HEK293 (cell line): Measurements from ENCODE around the gene ODAD3.
"Not testable (repeated sequence)": the region's sequence is repeated elsewhere in the genome, so short reads cannot be mapped to it uniquely, and the experiment has no call there.

Source experiments
- CTCF ChIA-PET: fragments of 350-600 bp; formaldehyde crosslinking; extraction: SDS; loops from one replicate; lab custom pipeline; 2021; ENCODE audit warnings: antibody characterized with exemption; lab: Yijun Ruan, JAX
- POLR2A ChIA-PET: fragments of 300-600 bp; formaldehyde crosslinking; extraction: SDS; loops from one replicate; lab custom pipeline; 2020; ENCODE audit warnings: antibody characterized with exemption, inconsistent platforms; lab: Yijun Ruan, JAX
- H3K27ac ChIP-seq: fragments of 200-500 bp; sonication (Bioruptor generic); 2 replicates; pipeline ENCODE4 v1.5.1; 2014; ENCODE audit warnings: low read depth, low read length, control low read depth, inconsistent platforms; ENCODE audit errors: extremely low read depth
- H3K36me3 ChIP-seq, 2 experiments: fragments of 200-500 bp in 1 of 2; sonication (Bioruptor generic) in 1 of 2; 1 replicate in 1 of 2; 2 replicates in 1 of 2; pipeline ENCODE4 v1.5.1; 2014 to 2017; ENCODE audit warnings: inconsistent platforms in 2 of 2, low read length in 2 of 2; ENCODE audit not compliant: control insufficient read depth in 2 of 2, insufficient read depth in 1 of 2
- H3K4me1 ChIP-seq: fragments of 200-500 bp; sonication (Bioruptor generic); 2 replicates; pipeline ENCODE4 v1.5.1; 2014; ENCODE audit warnings: mild to moderate bottlenecking, low read length, inconsistent platforms; ENCODE audit not compliant: control insufficient read depth, insufficient read depth
- H3K4me3 ChIP-seq: 2 replicates; pipeline ENCODE4 v1.5.1; 2011; ENCODE audit warnings: low read depth, mild to moderate bottlenecking, control low read depth, low read length, moderate library complexity
- H3K9me3 ChIP-seq: fragments of 200-500 bp; sonication (Bioruptor generic); 2 replicates; pipeline ENCODE4 v1.5.1; 2014; ENCODE audit warnings: low read depth, low read length, inconsistent platforms; ENCODE audit not compliant: control insufficient read depth, insufficient read depth
- KLF1 ChIP-seq: fragments of 450-650 bp; formaldehyde crosslinking; IDR thresholded peaks from 2 replicates; pipeline ENCODE4 v1.5.1; 2016; ENCODE audit warnings: missing biosample characterization, missing genetic modification characterization
- MEIS1 ChIP-seq: sonication (generic); formaldehyde crosslinking; IDR thresholded peaks from 2 replicates; pipeline ENCODE4 v1.8.1; 2022; ENCODE audit warnings: missing genetic modification reagents, mild to moderate bottlenecking, borderline replicate concordance
- ZBTB17 ChIP-seq: fragments of 450-650 bp; formaldehyde crosslinking; IDR thresholded peaks from 2 replicates; pipeline ENCODE4 v1.5.1; 2016; ENCODE audit warnings: missing biosample characterization, missing genetic modification characterization
- ZBTB7A ChIP-seq: fragments of 450-650 bp; formaldehyde crosslinking; IDR thresholded peaks from 2 replicates; pipeline ENCODE4 v1.5.1; 2016; ENCODE audit warnings: low read depth, missing biosample characterization, missing genetic modification characterization
- ZIC2 ChIP-seq: fragments of 450-650 bp; formaldehyde crosslinking; IDR thresholded peaks from 2 replicates; pipeline ENCODE4 v1.5.1; 2016; ENCODE audit warnings: missing biosample characterization, missing genetic modification characterization
- ZNF121 ChIP-seq: fragments of 450-650 bp; formaldehyde crosslinking; IDR thresholded peaks from 2 replicates; pipeline ENCODE4 v1.5.1; 2016; ENCODE audit warnings: missing biosample characterization, missing genetic modification characterization
- ZNF132 ChIP-seq: fragments of 450-650 bp; formaldehyde crosslinking; IDR thresholded peaks from 2 replicates; pipeline ENCODE4 v1.5.1; 2017; ENCODE audit warnings: missing biosample characterization, missing genetic modification characterization, borderline replicate concordance
- ZNF169 ChIP-seq: fragments of 450-650 bp; formaldehyde crosslinking; IDR thresholded peaks from 2 replicates; pipeline ENCODE4 v1.5.1; 2016; ENCODE audit warnings: missing biosample characterization, missing genetic modification characterization
- ZNF184 ChIP-seq: fragments of 450-650 bp; IDR thresholded peaks from 2 replicates; pipeline ENCODE4 v1.5.1; 2018; ENCODE audit warnings: missing biosample characterization, mild to moderate bottlenecking, missing genetic modification characterization
- ZNF23 ChIP-seq: fragments of 450-650 bp; formaldehyde crosslinking; IDR thresholded peaks from 2 replicates; pipeline ENCODE4 v1.5.1; 2016; ENCODE audit warnings: missing biosample characterization, missing genetic modification characterization, borderline replicate concordance
- ZNF239 ChIP-seq: fragments of 450-650 bp; formaldehyde crosslinking; IDR thresholded peaks from 2 replicates; pipeline ENCODE4 v1.5.1; 2016; ENCODE audit warnings: missing biosample characterization, missing genetic modification characterization
- ZNF37A ChIP-seq: fragments of 450-650 bp; IDR thresholded peaks from 2 replicates; pipeline ENCODE4 v1.5.1; 2018; ENCODE audit warnings: missing biosample characterization, missing genetic modification characterization
- ZNF416 ChIP-seq: fragments of 450-650 bp; formaldehyde crosslinking; IDR thresholded peaks from 2 replicates; pipeline ENCODE4 v1.5.1; 2016; ENCODE audit warnings: missing biosample characterization, missing genetic modification characterization
- ZNF530 ChIP-seq: fragments of 450-650 bp; formaldehyde crosslinking; IDR thresholded peaks from 2 replicates; pipeline ENCODE4 v1.5.1; 2016; ENCODE audit warnings: low read depth, missing biosample characterization, missing genetic modification characterization
- ZNF544 ChIP-seq: fragments of 450-650 bp; formaldehyde crosslinking; IDR thresholded peaks from 2 replicates; pipeline ENCODE4 v1.5.0; 2017; ENCODE audit warnings: missing biosample characterization, missing genetic modification characterization
- ZNF558 ChIP-seq: fragments of 450-650 bp; formaldehyde crosslinking; IDR thresholded peaks from 2 replicates; pipeline ENCODE4 v1.5.1; 2016; ENCODE audit warnings: missing biosample characterization, missing genetic modification characterization
- ZNF561 ChIP-seq: fragments of 450-650 bp; IDR thresholded peaks from 2 replicates; pipeline ENCODE4 v1.5.1; 2018; ENCODE audit warnings: missing biosample characterization, missing genetic modification characterization, borderline replicate concordance
- ZNF610 ChIP-seq: fragments of 450-650 bp; formaldehyde crosslinking; IDR thresholded peaks from 2 replicates; pipeline ENCODE4 v1.5.1; 2016; ENCODE audit warnings: missing biosample characterization, missing genetic modification characterization, borderline replicate concordance
- ZNF626 ChIP-seq: fragments of 450-650 bp; sonication (Bioruptor Pico); formaldehyde crosslinking; IDR thresholded peaks from 2 replicates; pipeline ENCODE4 v1.5.1; 2018; ENCODE audit warnings: missing biosample characterization, missing genetic modification characterization, inconsistent platforms
- ZNF707 ChIP-seq: fragments of 450-650 bp; formaldehyde crosslinking; IDR thresholded peaks from 2 replicates; pipeline ENCODE4 v1.5.1; 2016; ENCODE audit warnings: missing biosample characterization, missing genetic modification characterization
- ZNF843 ChIP-seq: fragments of 450-650 bp; formaldehyde crosslinking; IDR thresholded peaks from 2 replicates; pipeline ENCODE4 v1.5.1; 2016; ENCODE audit warnings: missing biosample characterization, missing genetic modification characterization
- ZSCAN23 ChIP-seq: fragments of 450-650 bp; formaldehyde crosslinking; IDR thresholded peaks from 2 replicates; pipeline ENCODE4 v1.5.1; 2016; ENCODE audit warnings: missing biosample characterization, missing genetic modification characterization
- TF ChIP-seq, protein P1 (sequence below): fragments of 450-650 bp; formaldehyde crosslinking; IDR thresholded peaks from 2 replicates; pipeline ENCODE4 v1.5.1; 2016; ENCODE audit warnings: missing biosample characterization, missing genetic modification characterization, borderline replicate concordance
- TF ChIP-seq, protein P2 (sequence below): fragments of 450-650 bp; formaldehyde crosslinking; optimal IDR thresholded peaks from 2 replicates; pipeline ENCODE3; 2016; ENCODE audit warnings: missing biosample characterization, mild to moderate bottlenecking, missing genetic modification characterization
- TF ChIP-seq, protein P3 (sequence below): fragments of 450-650 bp; formaldehyde crosslinking; IDR thresholded peaks from 2 replicates; pipeline ENCODE4 v1.5.1; 2017; ENCODE audit warnings: missing biosample characterization, missing genetic modification characterization

Gene ODAD3

DNA sequence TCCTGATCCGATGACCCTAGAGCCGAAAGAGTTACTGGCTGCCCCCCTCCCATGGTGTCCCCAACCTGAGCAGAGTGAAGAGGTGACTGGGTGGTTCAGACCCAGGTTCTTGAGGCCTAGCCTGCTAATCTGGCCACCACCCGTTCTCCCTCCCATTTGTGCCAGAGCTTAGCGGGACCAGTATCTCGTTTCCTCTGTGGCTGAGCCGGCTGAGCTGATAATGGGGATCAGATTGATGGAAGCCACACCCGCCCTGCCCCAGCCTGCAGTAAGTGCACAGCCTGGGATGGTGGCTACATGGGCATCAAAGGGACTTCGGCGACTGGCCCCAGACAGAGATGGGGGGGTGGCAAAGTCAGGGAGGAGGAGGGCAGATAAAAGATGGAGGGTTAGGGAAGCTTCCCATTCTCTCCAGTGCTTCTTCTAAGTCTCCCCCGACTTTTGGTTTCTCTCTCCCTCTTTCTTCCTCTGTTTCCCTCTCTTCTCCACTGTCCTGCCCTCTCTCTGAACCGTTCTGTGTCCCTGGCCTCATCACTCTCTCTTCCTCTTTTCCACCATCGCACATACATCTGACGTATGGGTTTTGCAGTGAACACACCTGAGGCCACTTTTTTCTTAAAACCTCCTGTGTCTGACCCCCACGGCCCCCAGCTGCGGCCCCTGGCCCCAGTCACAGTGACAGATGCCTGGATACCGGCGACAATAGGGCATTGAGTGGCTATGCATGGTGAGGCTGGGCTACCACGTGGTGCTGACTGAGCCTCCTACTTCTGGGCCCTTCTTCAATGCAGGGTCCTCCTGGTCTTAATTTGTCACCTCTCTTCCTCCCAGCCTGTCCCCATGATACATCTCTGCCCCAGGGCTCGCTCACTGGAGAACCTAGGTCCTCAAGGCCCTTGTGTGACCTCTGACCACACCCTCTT lies 43.5 kb upstream of the ODAD3 start:
- TF ChIP-seq KLF1 (peak; percentile 61), ZNF558 (no peak), ZIC2 (tag by site-specific recombination) (no peak)
- TF ChIP-seq, all 188 proteins: peak for 1
- ChIA-PET POLR2A (no interaction called here), CTCF (interaction anchor here (0.8 kb wide), 1 partner anchor 9 kb away, joined by 4 read pairs; no protein-coding TSS in a partner anchor)
- no peaks in the 10 kb centered on the region for H3K4me1 ChIP-seq
- H3K4me3 ChIP-seq: no peak overlapping the region
- H3K36me3 ChIP-seq: no peaks in the 10 kb centered on the region
- H3K9me3 ChIP-seq: no peaks in the 10 kb centered on the region
- no peak overlapping the region for H3K27ac ChIP-seq

DNA sequence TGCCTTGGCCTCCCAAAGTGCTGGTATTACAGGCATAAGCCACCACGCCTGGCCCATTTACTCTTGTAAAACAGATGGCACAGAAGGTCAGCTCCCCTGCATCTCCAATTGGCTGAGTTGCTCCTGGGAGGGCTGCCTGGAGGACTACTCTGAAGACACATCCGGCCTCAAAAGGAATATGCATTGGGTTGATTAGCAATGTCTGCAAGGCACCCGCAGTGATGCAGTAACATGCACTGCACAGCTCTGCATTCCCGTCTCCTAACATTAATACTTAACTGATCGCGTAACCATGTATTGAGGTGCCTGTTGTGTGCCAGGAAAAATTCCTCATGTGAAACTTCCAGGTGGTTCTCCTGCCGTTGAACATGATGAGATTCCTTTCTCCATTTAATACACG lies 40.9 kb upstream of the ODAD3 start:
- Histone ChIP-seq H3K4me3 (no peak overlapping the region), H3K4me1 (no peaks in the 10 kb centered on the region), H3K36me3 (no peaks in the 10 kb centered on the region), H3K9me3 (no peaks in the 10 kb centered on the region), H3K27ac (no peak overlapping the region)
- TF ChIP-seq ZBTB17 (tag by site-specific recombination) (peak; percentile 62), ZNF184 (tag by site-specific recombination) (no peak), ZNF416 (tag by site-specific recombination) (no peak), ZNF23 (tag by site-specific recombination) (peak; percentile 15; the same call in 1 of the 2 replicates)
- ChIA-PET CTCF (interaction anchor here (2.0 kb wide), 1 partner anchor 95 kb away, joined by 9 read pairs; no protein-coding TSS in a partner anchor), POLR2A (no interaction called here)

DNA sequence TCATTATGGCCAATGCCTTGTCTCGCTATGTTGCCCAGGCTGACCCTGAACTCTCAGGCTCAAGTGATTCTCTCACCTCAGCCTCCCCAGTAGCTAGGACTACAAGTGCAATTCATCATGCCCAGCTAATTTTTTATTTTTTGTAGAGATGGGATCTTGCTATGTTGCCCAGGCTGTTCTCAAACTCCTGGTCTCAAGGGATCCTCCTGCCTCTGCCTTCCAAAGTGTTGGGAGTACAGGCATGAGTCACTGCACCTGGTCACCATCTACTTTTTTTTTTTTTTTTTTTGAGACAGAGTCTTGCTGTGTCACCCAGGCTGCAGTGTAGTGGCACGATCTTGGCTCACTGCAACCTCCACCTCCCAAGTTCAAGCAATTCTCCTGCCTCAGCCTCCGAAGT lies 40.4 kb upstream of the ODAD3 start:
- POLR2A ChIA-PET, CTCF ChIA-PET, H3K9me3 ChIP-seq: not testable (repeated sequence)

DNA sequence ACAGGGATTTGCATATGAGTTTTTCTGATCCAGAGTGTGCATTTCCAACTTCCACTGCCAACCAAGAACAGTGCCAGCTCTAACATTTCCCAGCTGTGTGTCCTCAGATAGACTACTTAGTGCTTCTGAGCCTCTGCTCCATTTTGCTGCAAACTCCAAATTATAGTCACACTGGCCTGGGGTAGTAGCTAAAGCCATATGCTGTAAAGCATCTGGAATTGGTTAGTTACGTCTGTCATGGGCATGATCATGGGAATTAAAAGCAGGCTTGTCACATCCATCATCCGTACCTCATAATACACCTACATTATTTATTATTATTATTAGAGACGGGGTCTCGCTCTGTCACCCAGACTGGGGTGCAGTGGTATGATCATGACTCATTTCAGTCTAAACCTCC lies 38.8 kb upstream of the ODAD3 start:
- Histone ChIP-seq H3K36me3 (no peaks in the 10 kb centered on the region), H3K4me1 (no peaks in the 10 kb centered on the region), H3K27ac (no peak overlapping the region), H3K9me3 (no peaks in the 10 kb centered on the region), H3K4me3 (no peak overlapping the region)
- ChIA-PET POLR2A (interaction anchor here (0.6 kb wide), 1 partner anchor 856 kb away, joined by 4 read pairs; no protein-coding TSS in a partner anchor), CTCF (interaction anchor here (0.5 to 1.5 kb wide), 2 partner anchors 21 to 92 kb away, joined by 3 to 6 read pairs; no protein-coding TSS in a partner anchor)
- TF ChIP-seq ZNF169 (tag by site-specific recombination) (no peak), ZNF707 (tag by site-specific recombination) (no peak), MEIS1 (CRISPR knock-in tag) (no peak), ZNF544 (no peak), ZBTB7A (no peak), ZNF530 (tag by site-specific recombination) (no peak), ZSCAN23 (no peak), ZNF626 (tag by site-specific recombination) (no peak), ZNF561 (tag by site-specific recombination) (no peak), ZNF843 (no peak), ZNF132 (tag by site-specific recombination) (no peak), ZNF37A (tag by site-specific recombination) (no peak), ZBTB17 (tag by site-specific recombination) (no peak), ZNF610 (tag by site-specific recombination) (no peak), ZNF239 (tag by site-specific recombination) (no peak)
- TF ChIP-seq, protein P1, sequence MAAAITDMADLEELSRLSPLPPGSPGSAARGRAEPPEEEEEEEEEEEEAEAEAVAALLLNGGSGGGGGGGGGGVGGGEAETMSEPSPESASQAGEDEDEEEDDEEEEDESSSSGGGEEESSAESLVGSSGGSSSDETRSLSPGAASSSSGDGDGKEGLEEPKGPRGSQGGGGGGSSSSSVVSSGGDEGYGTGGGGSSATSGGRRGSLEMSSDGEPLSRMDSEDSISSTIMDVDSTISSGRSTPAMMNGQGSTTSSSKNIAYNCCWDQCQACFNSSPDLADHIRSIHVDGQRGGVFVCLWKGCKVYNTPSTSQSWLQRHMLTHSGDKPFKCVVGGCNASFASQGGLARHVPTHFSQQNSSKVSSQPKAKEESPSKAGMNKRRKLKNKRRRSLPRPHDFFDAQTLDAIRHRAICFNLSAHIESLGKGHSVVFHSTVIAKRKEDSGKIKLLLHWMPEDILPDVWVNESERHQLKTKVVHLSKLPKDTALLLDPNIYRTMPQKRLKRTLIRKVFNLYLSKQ (tag by site-specific recombination): no peak
- TF ChIP-seq, protein P2, sequence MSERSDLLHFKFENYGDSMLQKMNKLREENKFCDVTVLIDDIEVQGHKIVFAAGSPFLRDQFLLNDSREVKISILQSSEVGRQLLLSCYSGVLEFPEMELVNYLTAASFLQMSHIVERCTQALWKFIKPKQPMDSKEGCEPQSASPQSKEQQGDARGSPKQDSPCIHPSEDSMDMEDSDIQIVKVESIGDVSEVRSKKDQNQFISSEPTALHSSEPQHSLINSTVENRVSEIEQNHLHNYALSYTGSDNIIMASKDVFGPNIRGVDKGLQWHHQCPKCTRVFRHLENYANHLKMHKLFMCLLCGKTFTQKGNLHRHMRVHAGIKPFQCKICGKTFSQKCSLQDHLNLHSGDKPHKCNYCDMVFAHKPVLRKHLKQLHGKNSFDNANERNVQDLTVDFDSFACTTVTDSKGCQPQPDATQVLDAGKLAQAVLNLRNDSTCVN (tag by site-specific recombination): no peak
- TF ChIP-seq, protein P3, sequence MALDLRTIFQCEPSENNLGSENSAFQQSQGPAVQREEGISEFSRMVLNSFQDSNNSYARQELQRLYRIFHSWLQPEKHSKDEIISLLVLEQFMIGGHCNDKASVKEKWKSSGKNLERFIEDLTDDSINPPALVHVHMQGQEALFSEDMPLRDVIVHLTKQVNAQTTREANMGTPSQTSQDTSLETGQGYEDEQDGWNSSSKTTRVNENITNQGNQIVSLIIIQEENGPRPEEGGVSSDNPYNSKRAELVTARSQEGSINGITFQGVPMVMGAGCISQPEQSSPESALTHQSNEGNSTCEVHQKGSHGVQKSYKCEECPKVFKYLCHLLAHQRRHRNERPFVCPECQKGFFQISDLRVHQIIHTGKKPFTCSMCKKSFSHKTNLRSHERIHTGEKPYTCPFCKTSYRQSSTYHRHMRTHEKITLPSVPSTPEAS (tag by site-specific recombination): no peak

More for the DNA sequence above, 40.4 kb upstream of the ODAD3 start:
- H3K4me3 ChIP-seq, H3K4me1 ChIP-seq, H3K36me3 ChIP-seq, H3K27ac ChIP-seq: not testable (repeated sequence)
- peak; percentile 80 for TF ChIP-seq ZNF121
